ENCODE measurements around the gene ZSCAN12. TPM values are rescaled to one million over a fixed set of nuclear protein-coding genes. Genes with fewer than 3 reads are reported as not detected.

ZSCAN12 gene
- total and polyA plus RNA-seq, 2 of the 13 experiments (the other 11 are each of a cell fraction or from before 2014, with no cell fraction given), result 2.8 to 8.9 TPM

DNA sequence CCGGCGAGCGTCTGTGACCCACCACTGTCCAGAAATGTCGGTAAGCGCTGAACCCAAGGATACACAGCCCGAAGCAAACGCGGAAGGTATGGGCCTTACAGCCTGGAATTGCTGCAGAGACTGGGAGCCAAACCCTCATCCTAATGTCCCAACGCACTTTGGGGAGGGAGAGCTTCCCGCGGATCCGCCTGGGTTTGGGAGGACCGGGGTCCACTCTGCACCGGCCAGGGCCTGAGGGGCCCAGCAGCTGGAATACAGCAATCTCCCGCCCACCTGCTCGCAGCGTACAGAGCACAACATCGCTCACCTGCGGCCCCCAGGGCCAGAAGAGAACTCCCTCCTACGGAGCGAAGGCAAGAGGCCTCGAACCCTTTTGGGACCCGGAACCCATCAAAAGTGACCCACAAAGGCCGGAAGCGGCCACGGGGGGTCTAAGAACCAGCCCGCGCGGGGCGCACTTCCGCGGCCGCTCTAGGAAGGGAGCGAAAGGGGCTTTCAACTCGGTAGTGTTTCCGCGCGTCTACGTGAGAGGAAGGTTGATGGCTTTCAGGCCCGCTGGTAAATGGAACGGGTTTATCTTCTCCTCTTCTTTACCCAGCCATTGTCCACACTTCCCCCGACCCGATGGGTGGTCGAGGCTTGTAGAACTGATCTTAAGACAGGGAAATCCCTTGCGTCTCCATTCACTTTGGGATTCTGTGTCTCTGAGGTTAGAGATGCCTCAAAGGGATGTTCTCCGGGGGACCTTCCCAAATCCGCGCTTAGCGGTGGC, at the start of gene ZSCAN12 (continued):
- TF ChIP-seq, protein P1, sequence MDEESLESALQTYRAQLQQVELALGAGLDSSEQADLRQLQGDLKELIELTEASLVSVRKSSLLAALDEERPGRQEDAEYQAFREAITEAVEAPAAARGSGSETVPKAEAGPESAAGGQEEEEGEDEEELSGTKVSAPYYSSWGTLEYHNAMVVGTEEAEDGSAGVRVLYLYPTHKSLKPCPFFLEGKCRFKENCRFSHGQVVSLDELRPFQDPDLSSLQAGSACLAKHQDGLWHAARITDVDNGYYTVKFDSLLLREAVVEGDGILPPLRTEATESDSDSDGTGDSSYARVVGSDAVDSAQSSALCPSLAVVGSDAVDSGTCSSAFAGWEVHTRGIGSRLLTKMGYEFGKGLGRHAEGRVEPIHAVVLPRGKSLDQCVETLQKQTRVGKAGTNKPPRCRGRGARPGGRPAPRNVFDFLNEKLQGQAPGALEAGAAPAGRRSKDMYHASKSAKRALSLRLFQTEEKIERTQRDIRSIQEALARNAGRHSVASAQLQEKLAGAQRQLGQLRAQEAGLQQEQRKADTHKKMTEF (CRISPR knock-in tag; IDR thresholded peaks at IDR 0.05), result peak; percentile 96
- peak; percentile 96 for TF ChIP-seq DR1 (CRISPR knock-in tag; IDR thresholded peaks at IDR 0.05)
- TF ChIP-seq ZNF34 (CRISPR knock-in tag; IDR thresholded peaks at IDR 0.05; ENCODE audit: borderline replicate concordance), result peak; percentile 86; the same call in 1 of the 2 replicates
- TF ChIP-seq ZNF780A (CRISPR knock-in tag; IDR thresholded peaks at IDR 0.05), result 0 out of 2 replicates have a peak, but pooled peaks have one; percentile 71
- TF ChIP-seq NFYC (CRISPR knock-in tag; IDR thresholded peaks at IDR 0.05), result peak; percentile 42; the same call in 1 of the 2 replicates
- peak; percentile 75; the same call in 1 of the 2 replicates for TF ChIP-seq ZNF121 (CRISPR knock-in tag; IDR thresholded peaks at IDR 0.05)
- TF ChIP-seq, protein P2, sequence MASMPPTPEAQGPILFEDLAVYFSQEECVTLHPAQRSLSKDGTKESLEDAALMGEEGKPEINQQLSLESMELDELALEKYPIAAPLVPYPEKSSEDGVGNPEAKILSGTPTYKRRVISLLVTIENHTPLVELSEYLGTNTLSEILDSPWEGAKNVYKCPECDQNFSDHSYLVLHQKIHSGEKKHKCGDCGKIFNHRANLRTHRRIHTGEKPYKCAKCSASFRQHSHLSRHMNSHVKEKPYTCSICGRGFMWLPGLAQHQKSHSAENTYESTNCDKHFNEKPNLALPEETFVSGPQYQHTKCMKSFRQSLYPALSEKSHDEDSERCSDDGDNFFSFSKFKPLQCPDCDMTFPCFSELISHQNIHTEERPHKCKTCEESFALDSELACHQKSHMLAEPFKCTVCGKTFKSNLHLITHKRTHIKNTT (CRISPR knock-in tag; IDR thresholded peaks at IDR 0.05), result no peak
- 0 out of 2 replicates have a peak, but pooled peaks have one; percentile 63 for TF ChIP-seq TRIM24 (CRISPR knock-in tag; IDR thresholded peaks at IDR 0.05)
- no peak for TF ChIP-seq ZNF432 (CRISPR knock-in tag; IDR thresholded peaks at IDR 0.05; ENCODE audit: borderline replicate concordance)
- no peak for TF ChIP-seq HNRNPH1 (optimal IDR thresholded peaks at IDR 0.05; ENCODE audit: low read depth, low read length)
- peak; percentile 87 for TF ChIP-seq MED1 (CRISPR knock-in tag; IDR thresholded peaks at IDR 0.05)
- TF ChIP-seq, protein P3, sequence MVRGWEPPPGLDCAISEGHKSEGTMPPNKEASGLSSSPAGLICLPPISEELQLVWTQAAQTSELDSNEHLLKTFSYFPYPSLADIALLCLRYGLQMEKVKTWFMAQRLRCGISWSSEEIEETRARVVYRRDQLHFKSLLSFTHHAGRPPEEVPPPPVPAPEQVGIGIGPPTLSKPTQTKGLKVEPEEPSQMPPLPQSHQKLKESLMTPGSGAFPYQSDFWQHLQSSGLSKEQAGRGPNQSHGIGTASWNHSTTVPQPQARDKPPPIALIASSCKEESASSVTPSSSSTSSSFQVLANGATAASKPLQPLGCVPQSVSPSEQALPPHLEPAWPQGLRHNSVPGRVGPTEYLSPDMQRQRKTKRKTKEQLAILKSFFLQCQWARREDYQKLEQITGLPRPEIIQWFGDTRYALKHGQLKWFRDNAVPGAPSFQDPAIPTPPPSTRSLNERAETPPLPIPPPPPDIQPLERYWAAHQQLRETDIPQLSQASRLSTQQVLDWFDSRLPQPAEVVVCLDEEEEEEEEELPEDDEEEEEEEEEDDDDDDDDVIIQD (CRISPR knock-in tag; IDR thresholded peaks at IDR 0.05; ENCODE audit: low read depth), result peak; percentile 98
- TF ChIP-seq KLF11 (CRISPR knock-in tag; IDR thresholded peaks at IDR 0.05), result peak; percentile 55
- peak; percentile 49; the same call in 1 of the 2 replicates for TF ChIP-seq ZNF343 (CRISPR knock-in tag; IDR thresholded peaks at IDR 0.05)
- TF ChIP-seq, protein P4, sequence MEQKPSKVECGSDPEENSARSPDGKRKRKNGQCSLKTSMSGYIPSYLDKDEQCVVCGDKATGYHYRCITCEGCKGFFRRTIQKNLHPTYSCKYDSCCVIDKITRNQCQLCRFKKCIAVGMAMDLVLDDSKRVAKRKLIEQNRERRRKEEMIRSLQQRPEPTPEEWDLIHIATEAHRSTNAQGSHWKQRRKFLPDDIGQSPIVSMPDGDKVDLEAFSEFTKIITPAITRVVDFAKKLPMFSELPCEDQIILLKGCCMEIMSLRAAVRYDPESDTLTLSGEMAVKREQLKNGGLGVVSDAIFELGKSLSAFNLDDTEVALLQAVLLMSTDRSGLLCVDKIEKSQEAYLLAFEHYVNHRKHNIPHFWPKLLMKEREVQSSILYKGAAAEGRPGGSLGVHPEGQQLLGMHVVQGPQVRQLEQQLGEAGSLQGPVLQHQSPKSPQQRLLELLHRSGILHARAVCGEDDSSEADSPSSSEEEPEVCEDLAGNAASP (CRISPR knock-in tag; IDR thresholded peaks at IDR 0.05; ENCODE audit: borderline replicate concordance), result peak; percentile 60; the same call in 1 of the 2 replicates
- peak; percentile 19; the same call in 1 of the 2 replicates for TF ChIP-seq ZNF256 (CRISPR knock-in tag; conservative IDR thresholded peaks at IDR 0.05)
- TF ChIP-seq, protein P5, sequence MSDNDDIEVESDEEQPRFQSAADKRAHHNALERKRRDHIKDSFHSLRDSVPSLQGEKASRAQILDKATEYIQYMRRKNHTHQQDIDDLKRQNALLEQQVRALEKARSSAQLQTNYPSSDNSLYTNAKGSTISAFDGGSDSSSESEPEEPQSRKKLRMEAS (IDR thresholded peaks at IDR 0.05), result peak; percentile 87
- TF ChIP-seq ZSCAN21 (CRISPR knock-in tag; IDR thresholded peaks at IDR 0.05; ENCODE audit: borderline replicate concordance), result peak; percentile 86; the same call in 1 of the 2 replicates
- peak; percentile 79 for TF ChIP-seq ATF1 (CRISPR knock-in tag; IDR thresholded peaks at IDR 0.05)
- peak; percentile 90 for TF ChIP-seq ZNF607 (CRISPR knock-in tag; IDR thresholded peaks at IDR 0.05; ENCODE audit: borderline replicate concordance)
- TF ChIP-seq ARHGAP35 (CRISPR knock-in tag; IDR thresholded peaks at IDR 0.05; ENCODE audit: borderline replicate concordance), result 0 out of 2 replicates have a peak, but pooled peaks have one; percentile 27
- 0 out of 2 replicates have a peak, but pooled peaks have one; percentile 25 for TF ChIP-seq ZNF7 (CRISPR knock-in tag; IDR thresholded peaks at IDR 0.05)
- peak; percentile 77; the same call in 1 of the 2 replicates for TF ChIP-seq ISL2 (CRISPR knock-in tag; IDR thresholded peaks at IDR 0.05)
- 0 out of 2 replicates have a peak, but pooled peaks have one; percentile 54 for TF ChIP-seq PAWR (CRISPR knock-in tag; IDR thresholded peaks at IDR 0.05; ENCODE audit: borderline replicate concordance)
- peak; percentile 98 for TF ChIP-seq ZNF510 (CRISPR knock-in tag; IDR thresholded peaks at IDR 0.05; ENCODE audit: low read depth)

Data from HepG2 (cell line).